ENCODE measurements around the gene MTMR3.

DNA sequence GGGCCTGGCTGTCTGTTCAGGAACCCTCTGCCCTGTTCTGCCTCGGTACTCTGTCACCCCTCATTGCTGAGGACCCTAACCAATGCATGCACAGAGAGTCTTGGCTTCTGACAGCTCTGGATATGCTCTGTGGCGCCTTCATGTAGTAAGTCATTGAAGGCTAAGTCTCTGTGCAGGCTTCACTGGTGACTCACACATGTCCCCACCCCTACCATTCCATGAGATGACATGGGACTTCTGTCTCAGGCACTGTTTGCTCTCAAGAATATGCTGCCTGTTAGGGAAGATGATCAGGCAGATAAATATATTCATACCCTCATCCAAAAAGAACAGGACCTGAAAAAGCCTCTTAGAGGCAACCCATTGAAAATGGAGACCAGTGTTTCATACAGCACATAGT, 153.7 kb downstream of the MTMR3 start:
- TF ChIP-seq, protein P1, sequence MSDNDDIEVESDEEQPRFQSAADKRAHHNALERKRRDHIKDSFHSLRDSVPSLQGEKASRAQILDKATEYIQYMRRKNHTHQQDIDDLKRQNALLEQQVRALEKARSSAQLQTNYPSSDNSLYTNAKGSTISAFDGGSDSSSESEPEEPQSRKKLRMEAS (IDR thresholded peaks at IDR 0.05; ENCODE audit: low read depth), result no peak
- TF ChIP-seq, protein P2, sequence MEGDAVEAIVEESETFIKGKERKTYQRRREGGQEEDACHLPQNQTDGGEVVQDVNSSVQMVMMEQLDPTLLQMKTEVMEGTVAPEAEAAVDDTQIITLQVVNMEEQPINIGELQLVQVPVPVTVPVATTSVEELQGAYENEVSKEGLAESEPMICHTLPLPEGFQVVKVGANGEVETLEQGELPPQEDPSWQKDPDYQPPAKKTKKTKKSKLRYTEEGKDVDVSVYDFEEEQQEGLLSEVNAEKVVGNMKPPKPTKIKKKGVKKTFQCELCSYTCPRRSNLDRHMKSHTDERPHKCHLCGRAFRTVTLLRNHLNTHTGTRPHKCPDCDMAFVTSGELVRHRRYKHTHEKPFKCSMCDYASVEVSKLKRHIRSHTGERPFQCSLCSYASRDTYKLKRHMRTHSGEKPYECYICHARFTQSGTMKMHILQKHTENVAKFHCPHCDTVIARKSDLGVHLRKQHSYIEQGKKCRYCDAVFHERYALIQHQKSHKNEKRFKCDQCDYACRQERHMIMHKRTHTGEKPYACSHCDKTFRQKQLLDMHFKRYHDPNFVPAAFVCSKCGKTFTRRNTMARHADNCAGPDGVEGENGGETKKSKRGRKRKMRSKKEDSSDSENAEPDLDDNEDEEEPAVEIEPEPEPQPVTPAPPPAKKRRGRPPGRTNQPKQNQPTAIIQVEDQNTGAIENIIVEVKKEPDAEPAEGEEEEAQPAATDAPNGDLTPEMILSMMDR (IDR thresholded peaks at IDR 0.05), result no peak
- no peak for TF ChIP-seq FOXJ3 (CRISPR knock-in tag; IDR thresholded peaks at IDR 0.05)
- TF ChIP-seq RFX5 (IDR thresholded peaks at IDR 0.05; ENCODE audit: low read length), result no peak
- TF ChIP-seq, protein P3, sequence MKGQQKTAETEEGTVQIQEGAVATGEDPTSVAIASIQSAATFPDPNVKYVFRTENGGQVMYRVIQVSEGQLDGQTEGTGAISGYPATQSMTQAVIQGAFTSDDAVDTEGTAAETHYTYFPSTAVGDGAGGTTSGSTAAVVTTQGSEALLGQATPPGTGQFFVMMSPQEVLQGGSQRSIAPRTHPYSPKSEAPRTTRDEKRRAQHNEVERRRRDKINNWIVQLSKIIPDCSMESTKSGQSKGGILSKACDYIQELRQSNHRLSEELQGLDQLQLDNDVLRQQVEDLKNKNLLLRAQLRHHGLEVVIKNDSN (IDR thresholded peaks at IDR 0.05; ENCODE audit: borderline replicate concordance, low read depth), result no peak
- TF ChIP-seq SIN3A (IDR thresholded peaks at IDR 0.05; ENCODE audit: borderline replicate concordance, low read depth, low read length), result no peak
- no peak for TF ChIP-seq YY1 (IDR thresholded peaks at IDR 0.05; ENCODE audit: low read depth)
- no peak for TF ChIP-seq NFIC (IDR thresholded peaks at IDR 0.05; ENCODE audit: borderline replicate concordance)
- TF ChIP-seq EP300 (IDR thresholded peaks at IDR 0.05; ENCODE audit: borderline replicate concordance in 1 of 2, low read depth in 1 of 2, low read length in 1 of 2), result no peak
- TF ChIP-seq FOXM1 (IDR thresholded peaks at IDR 0.05; ENCODE audit: low read depth), result no peak
- TF ChIP-seq, protein P4, sequence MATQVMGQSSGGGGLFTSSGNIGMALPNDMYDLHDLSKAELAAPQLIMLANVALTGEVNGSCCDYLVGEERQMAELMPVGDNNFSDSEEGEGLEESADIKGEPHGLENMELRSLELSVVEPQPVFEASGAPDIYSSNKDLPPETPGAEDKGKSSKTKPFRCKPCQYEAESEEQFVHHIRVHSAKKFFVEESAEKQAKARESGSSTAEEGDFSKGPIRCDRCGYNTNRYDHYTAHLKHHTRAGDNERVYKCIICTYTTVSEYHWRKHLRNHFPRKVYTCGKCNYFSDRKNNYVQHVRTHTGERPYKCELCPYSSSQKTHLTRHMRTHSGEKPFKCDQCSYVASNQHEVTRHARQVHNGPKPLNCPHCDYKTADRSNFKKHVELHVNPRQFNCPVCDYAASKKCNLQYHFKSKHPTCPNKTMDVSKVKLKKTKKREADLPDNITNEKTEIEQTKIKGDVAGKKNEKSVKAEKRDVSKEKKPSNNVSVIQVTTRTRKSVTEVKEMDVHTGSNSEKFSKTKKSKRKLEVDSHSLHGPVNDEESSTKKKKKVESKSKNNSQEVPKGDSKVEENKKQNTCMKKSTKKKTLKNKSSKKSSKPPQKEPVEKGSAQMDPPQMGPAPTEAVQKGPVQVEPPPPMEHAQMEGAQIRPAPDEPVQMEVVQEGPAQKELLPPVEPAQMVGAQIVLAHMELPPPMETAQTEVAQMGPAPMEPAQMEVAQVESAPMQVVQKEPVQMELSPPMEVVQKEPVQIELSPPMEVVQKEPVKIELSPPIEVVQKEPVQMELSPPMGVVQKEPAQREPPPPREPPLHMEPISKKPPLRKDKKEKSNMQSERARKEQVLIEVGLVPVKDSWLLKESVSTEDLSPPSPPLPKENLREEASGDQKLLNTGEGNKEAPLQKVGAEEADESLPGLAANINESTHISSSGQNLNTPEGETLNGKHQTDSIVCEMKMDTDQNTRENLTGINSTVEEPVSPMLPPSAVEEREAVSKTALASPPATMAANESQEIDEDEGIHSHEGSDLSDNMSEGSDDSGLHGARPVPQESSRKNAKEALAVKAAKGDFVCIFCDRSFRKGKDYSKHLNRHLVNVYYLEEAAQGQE (IDR thresholded peaks at IDR 0.05; ENCODE audit: low read depth, low read length), result no peak
- TF ChIP-seq, protein P5, sequence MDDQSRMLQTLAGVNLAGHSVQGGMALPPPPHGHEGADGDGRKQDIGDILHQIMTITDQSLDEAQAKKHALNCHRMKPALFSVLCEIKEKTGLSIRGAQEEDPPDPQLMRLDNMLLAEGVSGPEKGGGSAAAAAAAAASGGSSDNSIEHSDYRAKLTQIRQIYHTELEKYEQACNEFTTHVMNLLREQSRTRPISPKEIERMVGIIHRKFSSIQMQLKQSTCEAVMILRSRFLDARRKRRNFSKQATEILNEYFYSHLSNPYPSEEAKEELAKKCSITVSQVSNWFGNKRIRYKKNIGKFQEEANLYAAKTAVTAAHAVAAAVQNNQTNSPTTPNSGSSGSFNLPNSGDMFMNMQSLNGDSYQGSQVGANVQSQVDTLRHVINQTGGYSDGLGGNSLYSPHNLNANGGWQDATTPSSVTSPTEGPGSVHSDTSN (IDR thresholded peaks at IDR 0.05), result no peak
- TF ChIP-seq POLR2AphosphoS5 (IDR thresholded peaks at IDR 0.05; ENCODE audit: low read depth, low read length), result no peak
- TF ChIP-seq SMC3 (IDR thresholded peaks at IDR 0.05; ENCODE audit: low read depth, low read length), result no peak
